K562 (cell line): ENCODE data around the gene INO80D. TPM values are rescaled to one million over a fixed set of nuclear protein-coding genes. Genes with fewer than 3 reads are reported as not detected.
"Not testable (repeated sequence)": the region's sequence is repeated elsewhere in the genome, so short reads cannot be mapped to it uniquely, and the experiment has no call there.

ENCODE experiments used
- ATAC-seq: fragments of 200-7000 bp; cut with Tn5 transposase; 3 replicates; pipeline ENCODE4 v1.9.1; 2020; ENCODE audit warnings: moderate library complexity
- BruUV-seq: library from RNA; stranded (reverse); fragments of 400-500 nt; replicated peaks from 2 replicates; lab custom pipeline; 2021; lab: Mats Ljungman, UMichigan
- CTCF ChIA-PET: fragments of 300-600 bp; formaldehyde crosslinking; extraction: SDS; loops from one replicate; lab custom pipeline; 2021; ENCODE audit warnings: low intra/inter-chr PET ratio; lab: Yijun Ruan, JAX
- POLR2A ChIA-PET: fragments of 300-600, 350-650 bp; sonication (Branson Sonifier 250); formaldehyde crosslinking; extraction: SDS; loops from one replicate; lab custom pipeline; 2021; ENCODE audit warnings: antibody characterized with exemption, inconsistent platforms; lab: Yijun Ruan, JAX
- DNase-seq, 4 experiments: peaks; one replicate each; pipeline versions ENCODE4 v3.0.0 to v3.0.0-alpha.2; 2011 to 2018; ENCODE audit warnings: low spot score in 3 of 4, mixed read lengths in 3 of 4; ENCODE audit errors: extremely low read depth in 1 of 4
- FAIRE-seq: peaks from 2 replicates; lab custom pipeline; 2011; peaks lifted over from hg19 to GRCh38; lab: Jason Lieb, UNC
- H2AFZ ChIP-seq: 2 replicates; pipeline ENCODE4 v1.6.0; 2011; ENCODE audit warnings: low read depth, low read length, control low read depth, inconsistent platforms
- H3K27ac ChIP-seq: fragments of 200-600 bp; 3 replicates; pipeline ENCODE4 v1.8.0; 2011; ENCODE audit warnings: low read depth, mild to moderate bottlenecking, control low read depth, inconsistent platforms, low read length, moderate library complexity, mixed read lengths; ENCODE audit errors: extremely low read depth
- H3K27me3 ChIP-seq, 2 experiments: fragments of 300-600 bp in 1 of 2; 2 replicates in 1 of 2; 3 replicates in 1 of 2; pipeline versions ENCODE4 v1.6.0 to v1.8.0; 2011; ENCODE audit warnings: inconsistent platforms in 2 of 2, low read length in 2 of 2, mild to moderate bottlenecking in 1 of 2, mixed read lengths in 1 of 2, moderate library complexity in 1 of 2; ENCODE audit not compliant: control insufficient read depth in 2 of 2, insufficient read depth in 2 of 2
- H3K36me3 ChIP-seq: fragments of 300-600 bp; 3 replicates; pipeline ENCODE4 v1.8.0; 2011; ENCODE audit warnings: mild to moderate bottlenecking, low read length, inconsistent platforms; ENCODE audit not compliant: control insufficient read depth, insufficient read depth
- H3K4me1 ChIP-seq, 2 experiments: fragments of 200-600 bp in 1 of 2; replicated peaks in 1 of 2; 2 replicates in 1 of 2; 3 replicates in 1 of 2; pipeline versions ENCODE4 v1.5.1 to v1.8.0; 2011; ENCODE audit warnings: inconsistent platforms in 2 of 2, low read length in 2 of 2, mild to moderate bottlenecking in 1 of 2, mixed read lengths in 1 of 2, moderate library complexity in 1 of 2; ENCODE audit not compliant: control insufficient read depth in 2 of 2, insufficient read depth in 2 of 2
- H3K4me2 ChIP-seq: 2 replicates; pipeline ENCODE4 v1.6.1; 2011; ENCODE audit warnings: low read length, control low read depth, inconsistent platforms, mixed read lengths; ENCODE audit not compliant: insufficient read depth
- H3K4me3 ChIP-seq: fragments of 200-600 bp; sonication (generic), shearing (Covaris generic); 2 replicates; pipeline ENCODE4 v1.5.1; 2016; ENCODE audit warnings: control low read depth, inconsistent platforms
- H3K79me2 ChIP-seq: fragments of 200-600 bp; 3 replicates; pipeline ENCODE4 v1.8.0; 2011; ENCODE audit warnings: low read length, inconsistent platforms; ENCODE audit not compliant: control insufficient read depth, insufficient read depth
- H3K9ac ChIP-seq, 2 experiments: 2 replicates each; pipeline versions ENCODE4 v1.6.0 to v1.6.1; 2011; ENCODE audit warnings: low read depth in 2 of 2, low read length in 2 of 2, control low read depth in 1 of 2, inconsistent platforms in 1 of 2, mild to moderate bottlenecking in 1 of 2, mixed read lengths in 1 of 2; ENCODE audit not compliant: insufficient read depth in 1 of 2
- H3K9me1 ChIP-seq: one replicate; pipeline ENCODE4 v1.6.0; 2011; ENCODE audit warnings: inconsistent platforms, mild to moderate bottlenecking, low read length, moderate library complexity; ENCODE audit not compliant: control insufficient read depth, insufficient read depth
- H3K9me3 ChIP-seq: replicated peaks from 2 replicates; pipeline ENCODE4 v1.5.1; 2011; ENCODE audit warnings: low read depth, low read length, inconsistent platforms; ENCODE audit not compliant: control insufficient read depth, insufficient read depth
- H4K20me1 ChIP-seq: replicated peaks from 2 replicates; pipeline ENCODE4 v1.6.1; 2011; ENCODE audit warnings: low read length, inconsistent platforms, mixed read lengths; ENCODE audit not compliant: control insufficient read depth, insufficient read depth
- KAT8 ChIP-seq: fragments of 450-650 bp; IDR thresholded peaks from 2 replicates; pipeline ENCODE4 v1.6.1; 2016; ENCODE audit warnings: low read depth, mild to moderate bottlenecking
- MTA3 ChIP-seq: fragments of 450-650 bp; formaldehyde crosslinking; IDR thresholded peaks from 2 replicates; pipeline ENCODE4 v1.6.1; 2017; ENCODE audit warnings: mild to moderate bottlenecking, borderline replicate concordance
- PTRF ChIP-seq: fragments of 450-650 bp; IDR thresholded peaks from 2 replicates; pipeline ENCODE4 v1.6.1; 2016; ENCODE audit warnings: mild to moderate bottlenecking, missing genetic modification characterization, missing compliant biosample characterization
- RAD21 ChIP-seq, 2 experiments: fragments of 250-450 bp in 1 of 2; fragments of 450-650 bp in 1 of 2; sonication (Bioruptor Pico) in 1 of 2; formaldehyde crosslinking in 1 of 2; IDR thresholded peaks in 1 of 2; conservative IDR thresholded peaks in 1 of 2; 2 replicates each; pipeline versions ENCODE4 v1.4.0 to v1.8.0; 2020 to 2022; ENCODE audit warnings: mild to moderate bottlenecking in 2 of 2, moderate library complexity in 1 of 2
- SREBF1 ChIP-seq: fragments of 150-350 bp; IDR thresholded peaks from 2 replicates; pipeline ENCODE4 v1.6.1; 2014; ENCODE audit warnings: antibody characterized with exemption, low read depth, low read length, borderline replicate concordance
- STAT6 ChIP-seq: sonication (generic); formaldehyde crosslinking; IDR thresholded peaks from 2 replicates; pipeline ENCODE4 v1.8.1; 2023; ENCODE audit warnings: mild to moderate bottlenecking, missing genetic modification reagents
- ZBTB43 ChIP-seq: sonication (generic); formaldehyde crosslinking; IDR thresholded peaks from 2 replicates; pipeline ENCODE4 v1.8.0; 2023; ENCODE audit warnings: mild to moderate bottlenecking, missing genetic modification reagents
- ZFP30 ChIP-seq: fragments of 250-450 bp; sonication (Bioruptor Pico); IDR thresholded peaks from 2 replicates; pipeline ENCODE4 v1.8.0; 2022; ENCODE audit warnings: moderate library complexity, mild to moderate bottlenecking, inconsistent platforms, borderline replicate concordance
- ZNF77 ChIP-seq: fragments of 250-450 bp; sonication (Bioruptor Pico); IDR thresholded peaks from 2 replicates; pipeline ENCODE4 v1.5.0; 2020
- WGBS: fragments of 100-300 bp; shearing (Covaris generic); methylation state at CpG from one replicate; pipeline ENCODE4 v1.1.6; 2016; ENCODE audit warnings: low coverage, mixed read lengths; ENCODE audit not compliant: insufficient coverage; ENCODE audit errors: missing lambda C conversion rate; 5-methylcytosine and 5-hydroxymethylcytosine counted together
- in situ Hi-C: fragments of 300-500 bp; cut with MboI; formaldehyde crosslinking; loops from 4 replicates; pipeline ENCODE4 v1.15.0; 2018; ENCODE audit warnings: inconsistent platforms, mixed read lengths
- intact Hi-C: fragments of 100-400 bp; cut with micrococcal nuclease; formaldehyde crosslinking; loops from 2 replicates; pipeline ENCODE4 v1.14.2; 2022
- polyA plus RNA-seq, 8 experiments: library from polyadenylated mRNA; depleted of rRNA in 4 of 8; stranded (reverse) in 5 of 8; unstranded in 3 of 8; fragments of >200 nt; fragmentation: Nextera tagmentation in 2 of 8; fragmentation: Illumina TruSeq in 1 of 8; extraction: Ambion mirVana in 2 of 8; extraction: Trizol in 1 of 8; gene quantifications; 2 replicates each; pipeline versions ENCODE4 v1.2.1 to v1.2.3, GENCODE V29; 2011 to 2014; ENCODE audit warnings: inconsistent platforms in 1 of 8, missing spikeins in 1 of 8
- total RNA-seq, 7 experiments: library from RNA; depleted of rRNA in 6 of 7; stranded (reverse); fragments of >200 nt in 6 of 7; fragmentation: Illumina TruSeq in 2 of 7; extraction: Trizol in 2 of 7; gene quantifications; 2 replicates each; pipeline versions ENCODE4 v1.2.1 to v1.2.3, GENCODE V29; 2011 to 2021; ENCODE audit warnings: low replicate concordance in 1 of 7
- TF ChIP-seq, protein P1 (sequence below): IDR thresholded peaks from 3 replicates; pipeline ENCODE4 v1.6.1; 2011; ENCODE audit warnings: borderline replicate concordance, mild to moderate bottlenecking, moderate library complexity; ENCODE audit not compliant: insufficient read length; ENCODE audit errors: extremely low read depth

The INO80D gene
- total and polyA plus RNA-seq, 9 of the 15 experiments (the other 6 are each of a cell fraction or from before 2014, with no cell fraction given): 0.64 to 8.1 (median 2.9) TPM

DNA sequence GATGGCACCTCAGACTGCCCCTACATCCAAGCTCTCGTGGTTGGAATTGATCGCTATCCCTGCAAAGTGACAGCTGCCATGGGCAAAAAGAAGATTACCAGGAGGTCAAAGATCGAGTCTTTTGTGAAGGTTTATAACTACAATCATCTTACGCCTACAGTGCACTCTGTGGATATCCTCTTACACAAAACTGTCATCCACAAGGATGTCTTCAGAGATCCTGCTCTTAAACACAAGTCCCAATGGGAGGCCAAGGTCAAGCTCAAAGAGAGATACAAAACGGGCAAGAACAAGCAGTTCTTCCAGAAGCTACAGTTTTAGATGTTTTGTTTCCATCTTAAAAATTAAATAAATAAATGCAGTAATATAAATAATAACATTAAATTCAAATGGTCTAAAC is 45.4 kb downstream of the INO80D start (continued):
- TF ChIP-seq RAD21 (CRISPR knock-in tag; conservative IDR thresholded peaks at IDR 0.05 in 1 of 2, IDR thresholded peaks at IDR 0.05 in 1 of 2) (no peak), MTA3 (no peak), ZBTB43 (CRISPR knock-in tag) (no peak), STAT6 (no peak), SREBF1 (no peak), ZFP30 (CRISPR knock-in tag) (no peak), KAT8 (no peak), PTRF (tag) (no peak), ZNF77 (CRISPR knock-in tag) (no peak)
- TF ChIP-seq, protein P1, sequence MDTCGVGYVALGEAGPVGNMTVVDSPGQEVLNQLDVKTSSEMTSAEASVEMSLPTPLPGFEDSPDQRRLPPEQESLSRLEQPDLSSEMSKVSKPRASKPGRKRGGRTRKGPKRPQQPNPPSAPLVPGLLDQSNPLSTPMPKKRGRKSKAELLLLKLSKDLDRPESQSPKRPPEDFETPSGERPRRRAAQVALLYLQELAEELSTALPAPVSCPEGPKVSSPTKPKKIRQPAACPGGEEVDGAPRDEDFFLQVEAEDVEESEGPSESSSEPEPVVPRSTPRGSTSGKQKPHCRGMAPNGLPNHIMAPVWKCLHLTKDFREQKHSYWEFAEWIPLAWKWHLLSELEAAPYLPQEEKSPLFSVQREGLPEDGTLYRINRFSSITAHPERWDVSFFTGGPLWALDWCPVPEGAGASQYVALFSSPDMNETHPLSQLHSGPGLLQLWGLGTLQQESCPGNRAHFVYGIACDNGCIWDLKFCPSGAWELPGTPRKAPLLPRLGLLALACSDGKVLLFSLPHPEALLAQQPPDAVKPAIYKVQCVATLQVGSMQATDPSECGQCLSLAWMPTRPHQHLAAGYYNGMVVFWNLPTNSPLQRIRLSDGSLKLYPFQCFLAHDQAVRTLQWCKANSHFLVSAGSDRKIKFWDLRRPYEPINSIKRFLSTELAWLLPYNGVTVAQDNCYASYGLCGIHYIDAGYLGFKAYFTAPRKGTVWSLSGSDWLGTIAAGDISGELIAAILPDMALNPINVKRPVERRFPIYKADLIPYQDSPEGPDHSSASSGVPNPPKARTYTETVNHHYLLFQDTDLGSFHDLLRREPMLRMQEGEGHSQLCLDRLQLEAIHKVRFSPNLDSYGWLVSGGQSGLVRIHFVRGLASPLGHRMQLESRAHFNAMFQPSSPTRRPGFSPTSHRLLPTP: no peak
- TF ChIP-seq, all 486 proteins: peak for 0

DNA sequence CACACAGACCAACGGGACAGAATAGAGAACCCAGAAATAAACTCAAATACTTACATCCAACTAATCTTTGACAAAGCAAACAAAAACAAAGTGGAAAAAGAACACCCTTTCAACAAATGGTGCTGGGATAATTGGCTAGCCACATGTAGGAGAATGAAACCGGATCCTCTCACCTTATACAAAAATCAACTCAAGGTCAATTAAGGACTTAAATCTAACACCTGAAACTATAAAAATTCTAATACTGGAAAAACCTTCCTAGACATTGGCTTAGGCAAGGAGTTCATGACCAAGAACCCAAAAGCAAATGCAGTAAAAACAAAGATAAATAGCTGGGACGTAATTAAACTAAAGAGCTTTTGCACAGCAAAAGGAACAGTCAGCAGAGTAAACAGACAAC is 50.6 kb downstream of the INO80D start:
- H3K9me1 ChIP-seq, CTCF ChIA-PET, H3K79me2 ChIP-seq, H3K27me3 ChIP-seq, in situ Hi-C loops, H3K4me3 ChIP-seq, H3K9ac ChIP-seq, H4K20me1 ChIP-seq, H3K4me2 ChIP-seq, BruUV-seq, H2AFZ ChIP-seq, ATAC-seq, FAIRE-seq, H3K27ac ChIP-seq, intact Hi-C loops, H3K9me3 ChIP-seq, POLR2A ChIA-PET, DNase-seq, H3K36me3 ChIP-seq, H3K4me1 ChIP-seq: not testable (repeated sequence)
- WGBS: 79% methylated on average over 3 of the region's 3 CpGs
